Measurements from ENCODE around the gene IL36G.

The IL36G gene

DNA sequence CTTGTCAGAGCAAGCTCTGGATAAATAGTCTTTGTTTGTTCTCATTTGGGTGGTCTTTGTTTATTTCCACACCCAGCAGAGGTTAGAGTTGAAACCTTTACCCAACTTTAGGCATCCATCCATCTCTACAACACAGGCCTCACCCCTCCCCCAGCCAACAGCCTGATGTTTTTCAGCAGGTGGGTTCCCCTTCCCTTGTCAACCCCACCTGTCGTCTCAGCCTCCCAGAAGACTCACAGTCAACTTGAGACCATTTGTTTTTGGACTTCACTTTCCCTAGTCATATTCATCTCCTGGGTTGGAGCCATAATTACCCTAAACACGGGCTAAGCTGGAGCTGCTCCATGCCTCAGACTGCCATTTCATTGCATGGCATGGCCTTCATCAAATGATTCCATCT lies 31.7 kb upstream of the IL36G start:
- no peaks in the 10 kb centered on the region for H3K36me3 ChIP-seq (ENCODE audit: control insufficient read depth in 1 of 2, insufficient read depth in 2 of 2, low read length in 2 of 2)
- peaks cover 3 to 8% of the 10 kb centered on the region in 2 donors for H3K9me3 ChIP-seq (ENCODE audit: control insufficient read depth in 1 of 2, low read length in 2 of 2)
- H3K4me1 ChIP-seq (ENCODE audit: control insufficient read depth in 1 of 2, insufficient read depth in 2 of 2, low read length in 2 of 2): no peaks in the 10 kb centered on the region
- H3K27me3 ChIP-seq (ENCODE audit: control insufficient read depth in 1 of 2, insufficient read depth in 2 of 2, low read length in 2 of 2): no peaks in the 10 kb centered on the region
- H3K27ac ChIP-seq (ENCODE audit: low read depth, low read length): no peak overlapping the region
- H3K9ac ChIP-seq (ENCODE audit: low read depth in 1 of 2, low read length in 2 of 2): no peak overlapping the region
- H3K4me3 ChIP-seq (ENCODE audit: low read depth in 1 of 2, low read length in 2 of 2): no peak overlapping the region

- Histone ChIP-seq H3K27me3 (ENCODE audit: control insufficient read depth in 1 of 2, insufficient read depth in 2 of 2, low read length in 2 of 2) (no peaks in the 10 kb centered on the region), H3K4me3 (ENCODE audit: low read depth in 1 of 2, low read length in 2 of 2) (no peak overlapping the region), H3K36me3 (ENCODE audit: control insufficient read depth in 1 of 2, insufficient read depth in 2 of 2, low read length in 2 of 2) (no peaks in the 10 kb centered on the region)
Measured at GRCh38 chr2:112947374-112947773, 30.4 kb upstream of the IL36G start.

GRCh38 chr2:112949456-112949855 lies 28.4 kb upstream of the IL36G start:
- Histone ChIP-seq H3K27me3 (ENCODE audit: control insufficient read depth in 1 of 2, insufficient read depth in 2 of 2, low read length in 2 of 2) (peaks cover 0 to 2% of the 10 kb centered on the region in 2 donors), H3K9me3 (ENCODE audit: control insufficient read depth in 1 of 2, low read length in 2 of 2) (peaks cover 8% of the 10 kb centered on the region in 2 donors), H3K9ac (ENCODE audit: low read depth in 1 of 2, low read length in 2 of 2) (no peak overlapping the region), H3K36me3 (ENCODE audit: control insufficient read depth in 1 of 2, insufficient read depth in 2 of 2, low read length in 2 of 2) (no peaks in the 10 kb centered on the region), H3K4me3 (ENCODE audit: low read depth in 1 of 2, low read length in 2 of 2) (no peak overlapping the region), H3K27ac (ENCODE audit: low read depth, low read length) (no peak overlapping the region), H3K4me1 (ENCODE audit: control insufficient read depth in 1 of 2, insufficient read depth in 2 of 2, low read length in 2 of 2) (no peaks in the 10 kb centered on the region)

More at GRCh38 chr2:112947374-112947773, 30.4 kb upstream of the IL36G start:
- Histone ChIP-seq H3K27ac (ENCODE audit: low read depth, low read length) (no peak overlapping the region), H3K9me3 (ENCODE audit: control insufficient read depth in 1 of 2, low read length in 2 of 2) (peaks cover 8% of the 10 kb centered on the region in 2 donors), H3K4me1 (ENCODE audit: control insufficient read depth in 1 of 2, insufficient read depth in 2 of 2, low read length in 2 of 2) (no peaks in the 10 kb centered on the region), H3K9ac (ENCODE audit: low read depth in 1 of 2, low read length in 2 of 2) (no peak overlapping the region)

DNA sequence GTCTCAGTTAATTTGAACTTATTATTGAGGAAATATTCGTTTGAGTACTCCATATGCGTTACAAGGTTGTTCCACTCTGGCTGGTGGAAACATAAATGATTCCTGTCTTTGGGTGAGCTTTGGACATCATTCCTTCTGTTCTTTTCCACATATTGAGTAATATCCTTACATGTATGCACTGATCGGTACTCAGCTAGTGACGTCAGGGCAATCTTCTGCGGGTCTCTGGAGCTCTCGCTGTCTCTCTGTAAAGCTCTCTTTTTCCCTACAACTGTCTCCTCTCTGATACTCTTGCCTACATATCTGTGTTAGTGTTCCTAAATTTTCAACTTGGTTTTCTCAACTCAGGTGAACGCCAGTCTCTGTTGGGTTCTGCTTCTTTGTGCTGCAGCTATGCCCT lies 23.4 kb upstream of the IL36G start:
- H3K27me3 ChIP-seq (ENCODE audit: control insufficient read depth in 1 of 2, insufficient read depth in 2 of 2, low read length in 2 of 2): peaks cover 10 to 13% of the 10 kb centered on the region in 2 donors
- no peaks in the 10 kb centered on the region for H3K4me1 ChIP-seq (ENCODE audit: control insufficient read depth in 1 of 2, insufficient read depth in 2 of 2, low read length in 2 of 2)
- no peak overlapping the region for H3K4me3 ChIP-seq (ENCODE audit: low read depth in 1 of 2, low read length in 2 of 2)
- no peaks in the 10 kb centered on the region for H3K36me3 ChIP-seq (ENCODE audit: control insufficient read depth in 1 of 2, insufficient read depth in 2 of 2, low read length in 2 of 2)
- H3K9me3 ChIP-seq (ENCODE audit: control insufficient read depth in 1 of 2, low read length in 2 of 2): peaks cover 0 to 5% of the 10 kb centered on the region in 2 donors
- H3K27ac ChIP-seq (ENCODE audit: low read depth, low read length): no peak overlapping the region
- no peak overlapping the region for H3K9ac ChIP-seq (ENCODE audit: low read depth in 1 of 2, low read length in 2 of 2)

- Histone ChIP-seq H3K27ac (ENCODE audit: low read depth, low read length) (no peak overlapping the region), H3K36me3 (ENCODE audit: control insufficient read depth in 1 of 2, insufficient read depth in 2 of 2, low read length in 2 of 2) (no peaks in the 10 kb centered on the region), H3K9ac (ENCODE audit: low read depth in 1 of 2, low read length in 2 of 2) (no peak overlapping the region), H3K27me3 (ENCODE audit: control insufficient read depth in 1 of 2, insufficient read depth in 2 of 2, low read length in 2 of 2) (peaks cover 10 to 13% of the 10 kb centered on the region in 2 donors), H3K9me3 (ENCODE audit: control insufficient read depth in 1 of 2, low read length in 2 of 2) (no peaks in the 10 kb centered on the region), H3K4me1 (ENCODE audit: control insufficient read depth in 1 of 2, insufficient read depth in 2 of 2, low read length in 2 of 2) (no peaks in the 10 kb centered on the region), H3K4me3 (ENCODE audit: low read depth in 1 of 2, low read length in 2 of 2) (no peak overlapping the region)
Measured at GRCh38 chr2:112957511-112957910, 20.3 kb upstream of the IL36G start.

GRCh38 chr2:112958428-112959108 lies 19.2 kb upstream of the IL36G start:
- Histone ChIP-seq H3K27me3 (ENCODE audit: control insufficient read depth in 1 of 2, insufficient read depth in 2 of 2, low read length in 2 of 2) (peaks cover 10 to 13% of the 10 kb centered on the region in 2 donors), H3K9me3 (ENCODE audit: control insufficient read depth in 1 of 2, low read length in 2 of 2) (no peaks in the 10 kb centered on the region), H3K27ac (ENCODE audit: low read depth, low read length) (no peak overlapping the region), H3K9ac (ENCODE audit: low read depth in 1 of 2, low read length in 2 of 2) (no peak overlapping the region), H3K4me1 (ENCODE audit: control insufficient read depth in 1 of 2, insufficient read depth in 2 of 2, low read length in 2 of 2) (no peaks in the 10 kb centered on the region), H3K36me3 (ENCODE audit: control insufficient read depth in 1 of 2, insufficient read depth in 2 of 2, low read length in 2 of 2) (no peaks in the 10 kb centered on the region), H3K4me3 (ENCODE audit: low read depth in 1 of 2, low read length in 2 of 2) (no peak overlapping the region)

DNA sequence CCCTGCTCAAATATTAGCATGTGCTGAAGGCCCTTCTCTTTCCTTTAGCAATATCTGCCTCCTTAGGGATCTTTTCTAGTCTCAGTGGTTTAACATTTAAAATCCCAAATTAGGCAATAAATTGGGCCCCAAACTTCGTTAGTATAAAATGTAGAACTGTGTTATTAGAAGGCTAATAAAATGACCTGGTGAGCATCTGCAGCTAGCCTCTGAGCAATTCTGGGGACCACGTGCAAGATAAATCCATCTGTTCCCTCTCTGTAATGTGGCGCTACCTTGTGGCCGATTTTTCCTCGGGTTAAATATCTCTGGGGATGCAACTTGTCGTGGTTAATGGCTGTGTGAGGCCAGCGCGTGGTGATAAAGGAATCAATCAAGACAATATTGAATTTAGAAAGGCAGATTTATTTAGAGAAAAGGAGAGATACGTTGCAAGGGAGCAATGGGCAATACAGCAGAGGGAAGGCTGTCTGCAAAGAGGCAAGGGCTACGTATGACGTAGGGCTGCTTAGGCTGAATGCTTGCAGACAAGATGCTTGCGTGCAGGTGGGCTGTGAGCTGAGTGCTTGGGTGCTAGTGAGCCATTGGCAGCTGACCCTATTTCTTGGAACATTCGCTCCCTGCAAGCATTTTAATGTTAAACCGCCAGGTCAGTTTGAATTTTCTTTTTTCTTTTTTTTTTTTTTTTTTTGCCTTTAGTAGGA lies 18.5 kb upstream of the IL36G start:
- Histone ChIP-seq H3K9ac (ENCODE audit: low read depth in 1 of 2, low read length in 2 of 2) (no peak overlapping the region), H3K9me3 (ENCODE audit: control insufficient read depth in 1 of 2, low read length in 2 of 2) (no peaks in the 10 kb centered on the region), H3K4me3 (ENCODE audit: low read depth in 1 of 2, low read length in 2 of 2) (no peak overlapping the region), H3K36me3 (ENCODE audit: control insufficient read depth in 1 of 2, insufficient read depth in 2 of 2, low read length in 2 of 2) (no peaks in the 10 kb centered on the region), H3K27me3 (ENCODE audit: control insufficient read depth in 1 of 2, insufficient read depth in 2 of 2, low read length in 2 of 2) (peaks cover 10 to 13% of the 10 kb centered on the region in 2 donors), H3K4me1 (ENCODE audit: control insufficient read depth in 1 of 2, insufficient read depth in 2 of 2, low read length in 2 of 2) (no peaks in the 10 kb centered on the region), H3K27ac (ENCODE audit: low read depth, low read length) (no peak overlapping the region)

DNA sequence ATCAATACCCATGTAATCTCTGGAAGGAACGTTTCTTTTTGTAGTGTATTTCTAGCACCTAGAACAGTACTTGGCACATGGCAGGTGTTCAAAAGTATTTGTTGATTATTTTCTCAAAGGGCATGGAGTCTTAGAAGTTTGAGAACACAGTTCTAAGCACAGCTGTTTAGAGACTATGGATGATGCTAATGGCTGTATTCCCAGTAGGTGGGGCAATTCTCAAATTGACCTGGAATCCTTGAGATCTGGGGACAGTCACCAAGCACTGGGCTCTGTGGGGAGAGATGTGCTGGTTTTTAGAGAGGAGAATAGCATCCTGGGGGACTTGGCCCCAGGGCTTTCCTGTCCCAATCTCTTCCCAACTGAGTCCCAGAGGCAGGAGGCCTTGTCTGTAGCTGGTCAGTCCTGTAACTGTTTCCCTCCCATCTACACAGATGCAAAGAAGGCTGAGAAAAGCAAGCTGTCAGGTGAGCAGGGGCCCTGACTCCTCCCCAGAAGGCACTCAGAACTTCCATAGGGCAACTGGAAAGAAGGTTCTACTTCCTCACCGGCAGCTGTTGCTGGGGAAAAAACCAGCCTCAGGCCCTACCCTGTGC lies 17.5 kb upstream of the IL36G start:
- H3K4me1 ChIP-seq (ENCODE audit: control insufficient read depth in 1 of 2, insufficient read depth in 2 of 2, low read length in 2 of 2): no peaks in the 10 kb centered on the region
- no peak overlapping the region for H3K9ac ChIP-seq (ENCODE audit: low read depth in 1 of 2, low read length in 2 of 2)
- H3K36me3 ChIP-seq (ENCODE audit: control insufficient read depth in 1 of 2, insufficient read depth in 2 of 2, low read length in 2 of 2): no peaks in the 10 kb centered on the region
- no peaks in the 10 kb centered on the region for H3K9me3 ChIP-seq (ENCODE audit: control insufficient read depth in 1 of 2, low read length in 2 of 2)
- H3K4me3 ChIP-seq (ENCODE audit: low read depth in 1 of 2, low read length in 2 of 2): no peak overlapping the region
- H3K27me3 ChIP-seq (ENCODE audit: control insufficient read depth in 1 of 2, insufficient read depth in 2 of 2, low read length in 2 of 2): peaks cover 6 to 10% of the 10 kb centered on the region in 2 donors
- H3K27ac ChIP-seq (ENCODE audit: low read depth, low read length): no peak overlapping the region

DNA sequence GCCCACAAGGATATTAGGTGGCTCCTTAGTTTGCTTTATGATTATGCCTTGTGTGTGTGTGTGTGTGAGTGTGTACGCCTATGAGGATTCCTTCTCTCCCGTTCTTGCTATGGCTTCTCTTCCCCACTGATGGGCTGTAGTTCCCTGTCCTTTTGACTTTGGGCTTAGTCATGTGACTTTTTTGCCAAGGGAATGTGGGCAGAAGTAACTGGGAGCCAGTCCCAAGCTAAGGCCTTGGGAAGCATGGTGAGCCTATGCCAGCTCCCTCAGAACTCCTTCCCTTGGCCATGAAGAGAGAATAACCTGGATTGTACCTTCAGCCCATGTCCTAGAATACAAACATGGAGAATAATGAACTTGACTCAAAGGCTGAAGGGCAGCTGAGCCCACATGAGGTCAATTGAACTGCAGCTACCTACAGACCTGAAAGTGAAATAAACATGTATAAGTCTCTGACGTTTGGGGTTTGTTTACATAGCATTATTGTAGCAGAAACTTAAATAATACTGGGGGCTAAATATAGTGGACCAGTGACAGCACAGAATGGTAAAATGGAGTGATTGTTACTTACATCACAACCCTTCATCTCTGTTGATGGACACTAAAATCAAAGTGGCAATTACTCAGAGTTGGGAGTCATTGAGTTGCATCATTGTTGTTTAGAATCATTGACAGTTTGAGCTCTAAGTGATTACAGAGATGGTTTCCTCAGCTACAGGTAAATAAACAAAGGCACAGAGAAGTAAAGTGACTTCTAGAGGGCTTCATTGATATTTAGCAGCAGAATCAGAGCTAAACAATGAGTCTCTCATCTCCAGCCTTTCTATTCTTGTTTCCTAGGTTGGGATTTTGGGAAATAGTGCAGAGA lies 15.3 kb upstream of the IL36G start:
- H3K27me3 ChIP-seq (ENCODE audit: control insufficient read depth in 1 of 2, insufficient read depth in 2 of 2, low read length in 2 of 2): peaks cover 0 to 3% of the 10 kb centered on the region in 2 donors

More for the DNA sequence above, 15.3 kb upstream of the IL36G start:
- H3K9me3 ChIP-seq (ENCODE audit: control insufficient read depth in 1 of 2, low read length in 2 of 2): no peaks in the 10 kb centered on the region
- no peak overlapping the region for H3K9ac ChIP-seq (ENCODE audit: low read depth in 1 of 2, low read length in 2 of 2)
- no peaks in the 10 kb centered on the region for H3K36me3 ChIP-seq (ENCODE audit: control insufficient read depth in 1 of 2, insufficient read depth in 2 of 2, low read length in 2 of 2)
- H3K4me1 ChIP-seq (ENCODE audit: control insufficient read depth in 1 of 2, insufficient read depth in 2 of 2, low read length in 2 of 2): no peaks in the 10 kb centered on the region
- no peak overlapping the region for H3K4me3 ChIP-seq (ENCODE audit: low read depth in 1 of 2, low read length in 2 of 2)
- H3K27ac ChIP-seq (ENCODE audit: low read depth, low read length): no peak overlapping the region
